Mesenchymal stem cell (in vitro differentiated cells and primary cell): ENCODE results near the gene SRSF8.

Experiments
- DNase-seq: peaks from one replicate; pipeline ENCODE4 v3.0.0-alpha.2; 2013
- H2AFZ ChIP-seq: one replicate; pipeline ENCODE4 v1.6.1; 2013; ENCODE audit warnings: low read depth, mild to moderate bottlenecking, control low read depth, inconsistent platforms, low read length, moderate library complexity
- H2AK5ac ChIP-seq: 2 replicates; pipeline ENCODE4 v1.6.1; 2013; ENCODE audit warnings: low read length, moderate library complexity, mild to moderate bottlenecking, inconsistent platforms; ENCODE audit not compliant: severe bottlenecking
- H2BK120ac ChIP-seq: one replicate; pipeline ENCODE4 v1.6.1; 2013; ENCODE audit warnings: low read depth, mild to moderate bottlenecking, inconsistent platforms, low read length, moderate library complexity
- H2BK12ac ChIP-seq, 2 experiments: one replicate each; pipeline ENCODE4 v1.6.1; 2013; ENCODE audit warnings: inconsistent platforms in 2 of 2, low read length in 2 of 2, mild to moderate bottlenecking in 2 of 2, moderate library complexity in 2 of 2, control low read depth in 1 of 2
- H2BK15ac ChIP-seq: one replicate; pipeline ENCODE4 v1.6.1; 2013; ENCODE audit warnings: mild to moderate bottlenecking, low read depth, inconsistent platforms; ENCODE audit not compliant: poor library complexity, severe bottlenecking
- H2BK5ac ChIP-seq: 2 replicates; pipeline ENCODE4 v1.6.1; 2013; ENCODE audit warnings: low read depth, mild to moderate bottlenecking, low read length, control low read depth, inconsistent platforms; ENCODE audit not compliant: poor library complexity, severe bottlenecking
- H3K14ac ChIP-seq, 2 experiments: one replicate each; pipeline ENCODE4 v1.6.1; 2013; ENCODE audit warnings: inconsistent platforms in 2 of 2, low read length in 2 of 2, control low read depth in 1 of 2, mild to moderate bottlenecking in 1 of 2, moderate library complexity in 1 of 2
- H3K18ac ChIP-seq, 2 experiments: one replicate each; pipeline ENCODE4 v1.6.1; 2013; ENCODE audit warnings: inconsistent platforms in 2 of 2, low read length in 2 of 2, control low read depth in 1 of 2, low read depth in 1 of 2, mild to moderate bottlenecking in 1 of 2
- H3K23ac ChIP-seq, 2 experiments: one replicate each; pipeline ENCODE4 v1.6.1; 2013; ENCODE audit warnings: inconsistent platforms in 2 of 2, low read length in 2 of 2, mild to moderate bottlenecking in 2 of 2, moderate library complexity in 2 of 2, control low read depth in 1 of 2
- H3K27ac ChIP-seq: 2 replicates; pipeline ENCODE4 v1.5.1; 2013; ENCODE audit warnings: mild to moderate bottlenecking, moderate library complexity, low read length, control low read depth, inconsistent platforms; ENCODE audit not compliant: poor library complexity, severe bottlenecking
- H3K27me3 ChIP-seq, 2 experiments: 2 replicates each; pipeline versions ENCODE4 v1.6.1 to v1.7.0; 2013; ENCODE audit warnings: low read length in 2 of 2, mild to moderate bottlenecking in 2 of 2, moderate library complexity in 2 of 2, control low read depth in 1 of 2, inconsistent platforms in 1 of 2; ENCODE audit not compliant: control insufficient read depth in 1 of 2, insufficient read depth in 1 of 2
- H3K36me3 ChIP-seq, 2 experiments: 2 replicates each; pipeline versions ENCODE4 v1.6.1 to v1.7.0; 2013; ENCODE audit warnings: low read length in 2 of 2, control low read depth in 1 of 2, inconsistent platforms in 1 of 2, low read depth in 1 of 2, mild to moderate bottlenecking in 1 of 2; ENCODE audit not compliant: insufficient read depth in 2 of 2, control insufficient read depth in 1 of 2
- H3K4ac ChIP-seq, 2 experiments: one replicate each; pipeline ENCODE4 v1.6.1; 2013; ENCODE audit warnings: inconsistent platforms in 2 of 2, low read length in 2 of 2, mild to moderate bottlenecking in 2 of 2, moderate library complexity in 2 of 2, control low read depth in 1 of 2, low read depth in 1 of 2
- H3K4me1 ChIP-seq: 2 replicates; pipeline ENCODE4 v1.6.1; 2013; ENCODE audit warnings: low read depth, low read length, control low read depth; ENCODE audit not compliant: control insufficient read depth, insufficient read depth
- H3K4me2 ChIP-seq: 2 replicates; pipeline ENCODE4 v1.6.1; 2013; ENCODE audit warnings: low read length, mild to moderate bottlenecking, inconsistent platforms; ENCODE audit not compliant: poor library complexity, severe bottlenecking
- H3K4me3 ChIP-seq, 2 experiments: 2 replicates each; pipeline versions ENCODE4 v1.5.1 to v1.7.0; 2013; ENCODE audit warnings: low read length in 2 of 2, mild to moderate bottlenecking in 2 of 2, control low read depth in 1 of 2, low read depth in 1 of 2; ENCODE audit not compliant: insufficient read depth in 1 of 2
- H3K79me1 ChIP-seq: replicated peaks from 2 replicates; pipeline ENCODE4 v1.6.1; 2013; ENCODE audit warnings: mild to moderate bottlenecking, control low read depth, low read length, inconsistent platforms; ENCODE audit not compliant: poor library complexity, severe bottlenecking
- H3K9ac ChIP-seq: 2 replicates; pipeline ENCODE4 v1.7.0; 2013; ENCODE audit warnings: mild to moderate bottlenecking, low read length, moderate library complexity
- H3K9me3 ChIP-seq: 2 replicates; pipeline ENCODE4 v1.7.0; 2013; ENCODE audit warnings: mild to moderate bottlenecking, low read length; ENCODE audit not compliant: control insufficient read depth
- H4K8ac ChIP-seq: one replicate; pipeline ENCODE4 v1.6.1; 2013; ENCODE audit warnings: inconsistent platforms, mild to moderate bottlenecking, low read length, moderate library complexity
- H4K91ac ChIP-seq: one replicate; pipeline ENCODE4 v1.6.1; 2013; ENCODE audit warnings: mild to moderate bottlenecking, low read length, inconsistent platforms
- WGBS: methylation state at CpG from one replicate; pipeline ENCODE4 v1.1.7; 2013; ENCODE audit warnings: mixed read lengths; 5-methylcytosine and 5-hydroxymethylcytosine counted together

SRSF8 gene

GRCh38 chr11:95072948-95073347, 6.2 kb downstream of the SRSF8 start:
- Histone ChIP-seq H3K9ac (no peak overlapping the region), H2BK120ac (no peak overlapping the region), H3K23ac (no peak overlapping the region), H4K8ac (no peak overlapping the region), H3K9me3 (no peaks in the 10 kb centered on the region), H3K4ac (no peak overlapping the region), H3K18ac (no peak overlapping the region), H2AK5ac (no peak overlapping the region), H2BK5ac (no peak overlapping the region), H4K91ac (no peak overlapping the region), H3K79me1 (peaks cover 3% of the 10 kb centered on the region), H3K4me1 (peaks cover 3% of the 10 kb centered on the region), H3K4me2 (no peak overlapping the region), H2BK15ac (no peak overlapping the region), H2AFZ (no peak overlapping the region), H3K27ac (no peak overlapping the region), H3K36me3 (peaks cover 0 to 6% of the 10 kb centered on the region in 2 experiments), H2BK12ac (no peak overlapping the region), H3K27me3 (no peaks in the 10 kb centered on the region), H3K14ac (no peak overlapping the region), H3K4me3 (no peak overlapping the region)
- no peak for DNase-seq

GRCh38 chr11:95074792-95075563, 8.3 kb downstream of the SRSF8 start:
- no peak overlapping the region for H3K9ac ChIP-seq
- peaks cover 3% of the 10 kb centered on the region for H3K4me1 ChIP-seq
- no peak overlapping the region for H2BK120ac ChIP-seq
- peak overlapping the region; percentile 35 to 37 for H2BK12ac ChIP-seq
- H4K91ac ChIP-seq, result no peak overlapping the region
- no peak overlapping the region for H3K23ac ChIP-seq
- H4K8ac ChIP-seq, result peak overlapping the region; percentile 59
- no peak overlapping the region for H2AFZ ChIP-seq
- peak overlapping the region; percentile 13 to 69 for H3K18ac ChIP-seq
- peak overlapping the region; percentile 35 for H2AK5ac ChIP-seq
- no peak overlapping the region for H3K4ac ChIP-seq
- no peak overlapping the region for H3K27ac ChIP-seq
- H3K27me3 ChIP-seq, result no peaks in the 10 kb centered on the region
- no peak for DNase-seq
- H3K9me3 ChIP-seq, result no peaks in the 10 kb centered on the region
- H3K36me3 ChIP-seq, result peaks cover 0 to 6% of the 10 kb centered on the region in 2 experiments
- peaks cover 3% of the 10 kb centered on the region for H3K79me1 ChIP-seq
- no peak overlapping the region for H3K4me3 ChIP-seq
- WGBS, result 85% methylated on average over 7 of the region's 8 CpGs
- peak overlapping the region in 1 of 2 experiments; percentile 29 for H3K14ac ChIP-seq
- no peak overlapping the region for H2BK15ac ChIP-seq
- no peak overlapping the region for H2BK5ac ChIP-seq
- H3K4me2 ChIP-seq, result no peak overlapping the region

GRCh38 chr11:95076416-95076815, 9.7 kb downstream of the SRSF8 start:
- WGBS, result 22% methylated on average over 1 of the region's 1 CpG
- Histone ChIP-seq H3K14ac (no peak overlapping the region), H4K91ac (no peak overlapping the region), H3K18ac (no peak overlapping the region), H3K9me3 (no peaks in the 10 kb centered on the region), H2BK15ac (no peak overlapping the region), H3K79me1 (peaks cover 1% of the 10 kb centered on the region), H3K4me3 (no peak overlapping the region), H3K4ac (no peak overlapping the region), H3K27me3 (no peaks in the 10 kb centered on the region), H3K27ac (no peak overlapping the region), H3K9ac (no peak overlapping the region), H2BK120ac (no peak overlapping the region), H3K4me1 (peaks cover 5% of the 10 kb centered on the region), H4K8ac (no peak overlapping the region), H2AK5ac (no peak overlapping the region), H2AFZ (no peak overlapping the region), H2BK5ac (no peak overlapping the region), H2BK12ac (no peak overlapping the region), H3K4me2 (no peak overlapping the region), H3K23ac (no peak overlapping the region), H3K36me3 (no peaks in the 10 kb centered on the region)
- peak; percentile 53 for DNase-seq

GRCh38 chr11:95076981-95077380, 10.3 kb downstream of the SRSF8 start:
- no peak for DNase-seq
- Histone ChIP-seq H3K4me1 (peaks cover 5% of the 10 kb centered on the region), H3K14ac (no peak overlapping the region), H2BK5ac (no peak overlapping the region), H3K36me3 (no peaks in the 10 kb centered on the region), H3K4me2 (no peak overlapping the region), H4K91ac (no peak overlapping the region), H2BK12ac (no peak overlapping the region), H3K9ac (no peak overlapping the region), H3K79me1 (peaks cover 1% of the 10 kb centered on the region), H3K23ac (no peak overlapping the region), H2AFZ (no peak overlapping the region), H2AK5ac (no peak overlapping the region), H3K4ac (no peak overlapping the region), H3K18ac (no peak overlapping the region), H2BK120ac (no peak overlapping the region), H2BK15ac (no peak overlapping the region), H3K27me3 (no peaks in the 10 kb centered on the region), H3K9me3 (no peaks in the 10 kb centered on the region), H3K4me3 (no peak overlapping the region), H4K8ac (no peak overlapping the region), H3K27ac (no peak overlapping the region)
